Esophagus squamous epithelium (tissue), 4 donors: ENCODE data around the gene SDHAF3.

Experiments used
- CTCF ChIP-seq, 6 experiments: fragments of 450-650 bp in 4 of 6; fragments of 200-600 bp in 2 of 6; sonication (generic) in 2 of 6; IDR thresholded peaks; one replicate each; pipeline ENCODE4 v1.5.1; 2016 to 2019; ENCODE audit warnings: antibody characterized with exemption in 6 of 6, mild to moderate bottlenecking in 4 of 6, moderate library complexity in 4 of 6
- POLR2A ChIP-seq, 4 donors: fragments of 450-650 bp; IDR thresholded peaks; one replicate each; pipeline ENCODE4 v1.6.1; 2017; ENCODE audit warnings: antibody characterized with exemption in 4 of 4, mild to moderate bottlenecking in 4 of 4, moderate library complexity in 3 of 4

- TF ChIP-seq CTCF (IDR thresholded peaks at IDR 0.05), result no peak
- no peak for TF ChIP-seq POLR2A (IDR thresholded peaks at IDR 0.05)
These were observed 11.2 kb downstream of the SDHAF3 start for GRCh38 chr7:97128736-97129135.
